ENCODE measurements around the gene PAPSS1. TPM values are rescaled to one million over a fixed set of nuclear protein-coding genes. Genes with fewer than 3 reads are reported as not detected.
A peak's percentile ranks its signal among the peaks of the same experiment; 100 is the strongest.

The PAPSS1 gene
- polyA plus RNA-seq, 12 donors, result 30.6 to 68.5 (median 56.3) TPM; not detected in 1

GRCh38 chr4:107631560-107631959, 88.5 kb downstream of the PAPSS1 start:
- peak; percentile 45 for DNase-seq

GRCh38 chr4:107630185-107630705, 89.8 kb downstream of the PAPSS1 start:
- DNase-seq, result no peak

- no peak for DNase-seq
These were observed 90.7 kb downstream of the PAPSS1 start for GRCh38 chr4:107629318-107629717.

- DNase-seq, result no peak
These were observed 94.6 kb downstream of the PAPSS1 start for GRCh38 chr4:107625391-107625902.

- no peak for DNase-seq
These were observed 96.0 kb downstream of the PAPSS1 start for GRCh38 chr4:107624024-107624423.

GRCh38 chr4:107622006-107622405, 98.0 kb downstream of the PAPSS1 start:
- DNase-seq, result no peak

- no peak for DNase-seq
These were observed 100.3 kb downstream of the PAPSS1 start for GRCh38 chr4:107619731-107620130.

- peak; percentile 37 for DNase-seq
These were observed 101.0 kb downstream of the PAPSS1 start for GRCh38 chr4:107619066-107619465.

- DNase-seq, result no peak
These were observed 101.4 kb downstream of the PAPSS1 start for GRCh38 chr4:107618656-107619055.

- DNase-seq, result no peak
These were observed 103.1 kb downstream of the PAPSS1 start for GRCh38 chr4:107616838-107617389.

- no peak for DNase-seq
These were observed 104.2 kb downstream of the PAPSS1 start for GRCh38 chr4:107615809-107616208.

- DNase-seq, result no peak
These were observed 116.6 kb downstream of the PAPSS1 start for GRCh38 chr4:107603430-107603829.

- no peak for DNase-seq
These were observed 119.1 kb downstream of the PAPSS1 start for GRCh38 chr4:107600983-107601382.

- peak; percentile 40 for DNase-seq
These were observed 119.6 kb downstream of the PAPSS1 start for GRCh38 chr4:107600436-107600835.

GRCh38 chr4:107599841-107600240, 120.2 kb downstream of the PAPSS1 start:
- no peak for DNase-seq

- DNase-seq, result no peak
These were observed 126.8 kb downstream of the PAPSS1 start for GRCh38 chr4:107593230-107593629.

- DNase-seq, result no peak
These were observed 127.5 kb downstream of the PAPSS1 start for GRCh38 chr4:107592519-107592918.

- no peak for DNase-seq
These were observed 130.8 kb downstream of the PAPSS1 start for GRCh38 chr4:107589269-107589668.

- DNase-seq, result no peak
These were observed 133.7 kb downstream of the PAPSS1 start for GRCh38 chr4:107586371-107586770.

- no peak for DNase-seq
These were observed 140.9 kb downstream of the PAPSS1 start for GRCh38 chr4:107579099-107579498.

GRCh38 chr4:107578321-107578720, 141.7 kb downstream of the PAPSS1 start:
- no peak for DNase-seq

- DNase-seq, result no peak
These were observed 142.3 kb downstream of the PAPSS1 start for GRCh38 chr4:107577743-107578142.

GRCh38 chr4:107575243-107575642, 144.8 kb downstream of the PAPSS1 start:
- DNase-seq, result no peak

GRCh38 chr4:107572281-107572680, 147.8 kb downstream of the PAPSS1 start:
- no peak for DNase-seq
